Breast epithelium (tissue), 4 donors: ENCODE results near the gene ELAC1. TPM values are rescaled to one million over a fixed set of nuclear protein-coding genes. Genes with fewer than 3 reads are reported as not detected.

Experiments used
- DNase-seq, 2 donors: peaks; one replicate each; pipeline ENCODE4 v3.0.0-alpha.2; 2019; ENCODE audit warnings: low spot score in 2 of 2
- H3K27ac ChIP-seq, 2 donors: fragments of 200-600 bp; sonication (generic) in 1 of 2; one replicate each; pipeline ENCODE4 v1.5.1; 2016 to 2019; ENCODE audit warnings: mild to moderate bottlenecking in 1 of 2
- H3K27me3 ChIP-seq, 2 donors: fragments of 200-600 bp; sonication (generic) in 1 of 2; one replicate each; pipeline versions ENCODE4 v1.5.1 to v1.6.0; 2017 to 2019; ENCODE audit warnings: control low read depth in 1 of 2, mild to moderate bottlenecking in 1 of 2
- H3K36me3 ChIP-seq: fragments of 200-600 bp; one replicate; pipeline ENCODE4 v1.5.1; 2019
- H3K4me1 ChIP-seq, 2 donors: fragments of 200-600 bp; sonication (generic); one replicate each; pipeline ENCODE4 v1.5.1; 2016 to 2019; ENCODE audit warnings: control low read depth in 1 of 2
- H3K4me3 ChIP-seq, 3 donors: fragments of 200-600 bp; sonication (generic); 1 replicate in 2 of 3; 2 replicates in 1 of 3; pipeline ENCODE4 v1.5.1; 2016 to 2019; ENCODE audit warnings: mild to moderate bottlenecking in 3 of 3, moderate library complexity in 2 of 3
- H3K9me3 ChIP-seq, 2 donors: fragments of 200-600 bp; sonication (generic) in 1 of 2; one replicate each; pipeline ENCODE4 v1.5.1; 2016 to 2019; ENCODE audit warnings: control low read depth in 1 of 2
- CTCF ChIP-seq, 3 donors: fragments of 450-650 bp; IDR thresholded peaks; one replicate each; pipeline ENCODE4 v1.5.1; 2016 to 2017; ENCODE audit warnings: antibody characterized with exemption in 3 of 3, mild to moderate bottlenecking in 3 of 3, moderate library complexity in 3 of 3
- POLR2A ChIP-seq: fragments of 450-650 bp; IDR thresholded peaks from one replicate; pipeline ENCODE4 v1.6.1; 2016; ENCODE audit warnings: antibody characterized with exemption, mild to moderate bottlenecking, moderate library complexity
- POLR2AphosphoS5 ChIP-seq, 3 donors: sonication (generic); formaldehyde crosslinking; IDR thresholded peaks; one replicate each; pipeline ENCODE4 v1.6.1; 2017; ENCODE audit warnings: antibody characterized with exemption in 3 of 3
- intact Hi-C: fragments of 100-400 bp; cut with DNase I; formaldehyde crosslinking; loops from one replicate; pipeline ENCODE4 v1.15.1; 2023; ENCODE audit warnings: low total_unique reads
- total RNA-seq, 3 donors: library from RNA; depleted of rRNA; stranded (reverse); fragments of >200 nt; gene quantifications; one replicate each; pipeline ENCODE4 v1.1.0, GENCODE V29; 2016

The ELAC1 gene
- total RNA-seq, 3 donors from 2014 or later: 4.8 to 6.9 (median 5.8) TPM

DNA sequence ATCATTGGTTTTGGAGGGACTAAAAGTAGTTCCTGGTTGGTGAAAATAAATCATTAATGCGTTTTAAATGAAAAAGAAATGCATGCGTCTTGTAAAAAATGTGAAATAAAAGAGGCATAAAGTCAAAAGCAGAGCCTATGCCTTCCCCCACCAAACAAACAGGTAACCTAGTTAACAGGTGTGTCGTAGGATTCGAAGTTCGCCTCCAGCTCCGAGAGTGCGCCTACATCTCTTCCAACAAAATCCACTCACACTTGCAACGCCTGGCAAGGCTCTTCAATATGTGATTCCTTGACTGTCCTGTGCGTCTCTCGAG is 61.5 kb downstream of the ELAC1 start:
- Histone ChIP-seq H3K9me3 (no peaks in the 10 kb centered on the region), H3K27ac (peak overlapping the region; percentile 99 to 100), H3K36me3 (no peaks in the 10 kb centered on the region), H3K27me3 (no peaks in the 10 kb centered on the region), H3K4me1 (no peaks in the 10 kb centered on the region), H3K4me3 (peak overlapping the region; percentile 75 to 97 (median 80))
- TF ChIP-seq POLR2AphosphoS5 (IDR thresholded peaks at IDR 0.05) (no peak), CTCF (IDR thresholded peaks at IDR 0.05) (no peak), POLR2A (no peak)
- intact Hi-C loops: no loop called here
- DNase-seq: no peak

GRCh38 chr18:51029694-51030536 is 62.1 kb downstream of the ELAC1 start, which contains the start of gene SMAD4:
SMAD4 (plus strand) TSS chr18:51030213; CDS start chr18:51047047, 16,834 bp downstream.
- Histone ChIP-seq H3K4me1 (no peaks in the 10 kb centered on the region), H3K9me3 (no peaks in the 10 kb centered on the region), H3K27ac (peak within 1 kb of the TSS; percentile 99 to 100), H3K27me3 (no peaks in the 10 kb centered on the region), H3K36me3 (no peaks in the 10 kb centered on the region), H3K4me3 (peak within 1 kb of the TSS; percentile 75 to 97 (median 80))
- DNase-seq: peak; percentile 93 to 97
- intact Hi-C loops: no loop called here
- TF ChIP-seq CTCF (IDR thresholded peaks at IDR 0.05) (peak in 2 of 3 donors; percentile 18 to 20), POLR2AphosphoS5 (IDR thresholded peaks at IDR 0.05) (peak; percentile 74 to 98 (median 94)), POLR2A (peak; percentile 95)

GRCh38 chr18:51030537-51031258 is 62.9 kb downstream of the ELAC1 start:
- peak overlapping the region; percentile 75 to 97 (median 80) for H3K4me3 ChIP-seq
- no peaks in the 10 kb centered on the region for H3K9me3 ChIP-seq
- TF ChIP-seq CTCF (IDR thresholded peaks at IDR 0.05) (no peak), POLR2AphosphoS5 (IDR thresholded peaks at IDR 0.05) (no peak), POLR2A (no peak)
- no peaks in the 10 kb centered on the region for H3K4me1 ChIP-seq
- peak; percentile 55 to 61 for DNase-seq
- intact Hi-C loops: no loop called here
- no peaks in the 10 kb centered on the region for H3K27me3 ChIP-seq
- H3K36me3 ChIP-seq: no peaks in the 10 kb centered on the region
- H3K27ac ChIP-seq: peak overlapping the region; percentile 99 to 100

DNA sequence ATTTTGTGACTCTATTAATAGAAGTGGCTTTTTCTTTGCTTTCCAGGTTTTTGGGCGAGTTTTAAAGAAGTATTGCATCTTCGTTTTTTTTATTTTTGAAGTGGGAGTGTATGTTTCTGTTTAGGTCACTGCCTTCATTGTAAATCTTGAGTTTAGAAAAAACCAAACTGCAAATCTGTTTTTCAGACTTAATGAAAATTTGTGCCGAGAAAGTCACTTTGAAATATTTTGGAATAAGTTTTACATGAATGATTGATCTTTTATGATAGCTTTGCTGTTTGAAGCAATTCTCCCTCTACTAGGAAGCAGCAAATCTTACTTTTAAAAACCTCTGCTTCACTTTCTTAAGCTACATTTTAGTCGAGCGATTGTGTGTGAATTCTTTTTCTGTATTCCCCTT is 64.4 kb downstream of the ELAC1 start:
- DNase-seq: no peak
- TF ChIP-seq POLR2A: no peak
- no peak for TF ChIP-seq CTCF (IDR thresholded peaks at IDR 0.05)
- no peak for TF ChIP-seq POLR2AphosphoS5 (IDR thresholded peaks at IDR 0.05)
- intact Hi-C loops: no loop called here
- Histone ChIP-seq H3K9me3 (no peaks in the 10 kb centered on the region), H3K27me3 (no peaks in the 10 kb centered on the region), H3K4me3 (peak overlapping the region in 1 of 3 donors; percentile 97), H3K36me3 (no peaks in the 10 kb centered on the region), H3K27ac (no peak overlapping the region), H3K4me1 (peaks cover 0 to under 1% of the 10 kb centered on the region in 2 donors)

GRCh38 chr18:51037230-51037629 is 69.4 kb downstream of the ELAC1 start:
- no peaks in the 10 kb centered on the region for H3K27me3 ChIP-seq
- intact Hi-C loops: no loop called here
- no peak for DNase-seq
- H3K27ac ChIP-seq: no peak overlapping the region
- peaks cover 0 to 14% of the 10 kb centered on the region in 2 donors for H3K4me1 ChIP-seq
- no peak for TF ChIP-seq POLR2AphosphoS5 (IDR thresholded peaks at IDR 0.05)
- no peak for TF ChIP-seq CTCF (IDR thresholded peaks at IDR 0.05)
- TF ChIP-seq POLR2A: no peak
- no peaks in the 10 kb centered on the region for H3K9me3 ChIP-seq
- H3K36me3 ChIP-seq: no peaks in the 10 kb centered on the region
- H3K4me3 ChIP-seq: no peak overlapping the region
